Measurements from ENCODE around the gene NOL4L. TPM values are rescaled to one million over a fixed set of nuclear protein-coding genes. Genes with fewer than 3 reads are reported as not detected.

Gene NOL4L
- total RNA-seq, 1 experiment from 2014 or later, result 31.7 TPM

DNA sequence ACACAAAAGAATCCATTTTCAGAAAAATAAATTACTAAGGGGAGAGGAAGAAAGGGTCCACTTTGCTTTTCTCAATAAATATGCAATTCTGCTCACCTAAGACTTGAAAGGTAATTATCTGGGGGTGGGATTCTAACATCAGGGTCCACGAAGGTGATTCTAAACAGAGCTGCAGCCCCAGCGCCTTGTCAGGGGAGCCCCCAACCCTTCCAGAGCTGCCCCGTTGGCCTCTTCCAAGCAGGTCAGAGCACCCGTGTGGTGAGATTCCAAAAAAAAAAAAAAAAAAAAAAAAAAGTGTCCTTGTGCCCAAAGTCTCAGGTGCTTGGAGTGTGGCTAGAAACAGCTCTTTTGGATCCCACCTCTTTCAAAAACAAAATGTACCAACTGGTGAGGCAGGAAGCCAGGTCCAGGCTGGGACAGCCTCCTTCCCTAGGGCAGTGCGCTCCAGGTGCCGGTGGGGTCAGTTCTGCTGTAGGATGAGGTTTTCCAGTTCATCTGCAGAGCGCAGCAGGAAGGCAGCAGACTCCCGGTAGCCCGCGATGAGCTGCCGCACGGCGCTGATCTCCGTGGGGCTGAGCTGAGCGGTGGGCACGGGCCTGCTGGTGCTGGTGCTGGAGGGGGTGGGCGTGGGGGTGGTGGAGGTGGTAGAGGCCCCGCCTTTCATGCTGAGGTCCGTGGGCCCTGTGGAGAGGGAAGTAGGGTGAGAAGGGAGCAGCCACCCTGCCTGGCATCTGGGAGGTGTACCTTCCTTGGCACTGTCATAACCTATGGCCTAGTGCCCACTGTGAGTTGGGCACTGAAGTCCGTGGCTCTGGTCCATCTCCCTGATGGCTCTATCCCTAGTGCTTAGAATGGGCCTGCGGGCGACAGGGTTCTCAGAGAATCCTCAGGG is 137.8 kb downstream of the NOL4L start:
- TF ChIP-seq, protein P1, sequence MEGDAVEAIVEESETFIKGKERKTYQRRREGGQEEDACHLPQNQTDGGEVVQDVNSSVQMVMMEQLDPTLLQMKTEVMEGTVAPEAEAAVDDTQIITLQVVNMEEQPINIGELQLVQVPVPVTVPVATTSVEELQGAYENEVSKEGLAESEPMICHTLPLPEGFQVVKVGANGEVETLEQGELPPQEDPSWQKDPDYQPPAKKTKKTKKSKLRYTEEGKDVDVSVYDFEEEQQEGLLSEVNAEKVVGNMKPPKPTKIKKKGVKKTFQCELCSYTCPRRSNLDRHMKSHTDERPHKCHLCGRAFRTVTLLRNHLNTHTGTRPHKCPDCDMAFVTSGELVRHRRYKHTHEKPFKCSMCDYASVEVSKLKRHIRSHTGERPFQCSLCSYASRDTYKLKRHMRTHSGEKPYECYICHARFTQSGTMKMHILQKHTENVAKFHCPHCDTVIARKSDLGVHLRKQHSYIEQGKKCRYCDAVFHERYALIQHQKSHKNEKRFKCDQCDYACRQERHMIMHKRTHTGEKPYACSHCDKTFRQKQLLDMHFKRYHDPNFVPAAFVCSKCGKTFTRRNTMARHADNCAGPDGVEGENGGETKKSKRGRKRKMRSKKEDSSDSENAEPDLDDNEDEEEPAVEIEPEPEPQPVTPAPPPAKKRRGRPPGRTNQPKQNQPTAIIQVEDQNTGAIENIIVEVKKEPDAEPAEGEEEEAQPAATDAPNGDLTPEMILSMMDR (conservative IDR thresholded peaks at IDR 0.05), result no peak
- H2BK15ac ChIP-seq (ENCODE audit: low read depth, low read length), result no peak overlapping the region
- Mint-ChIP-seq H3K27ac (peak overlapping the region in 1 of 3 experiments; percentile 62; a peak in 2 of 7 replicates), H3K9me3 (no peaks in the 10 kb centered on the region), H3K4me1 (peaks cover 13 to 16% of the 10 kb centered on the region in 2 experiments), H3K4me3 (no peak overlapping the region), H3K27me3 (ENCODE audit: low read depth) (no peaks in the 10 kb centered on the region), H3K36me3 (ENCODE audit: insufficient read depth in 1 of 3, low read depth in 3 of 3) (peaks cover 18 to 60% (median 46%) of the 10 kb centered on the region in 3 experiments; a peak in 6 of 7 replicates)
- no peak overlapping the region for H3K56ac ChIP-seq (ENCODE audit: insufficient read length, low read depth, low read length)
- no peaks in the 10 kb centered on the region for H3K23me2 ChIP-seq (ENCODE audit: insufficient read length, low read depth, low read length, poor library complexity, severe bottlenecking)
- no peaks in the 10 kb centered on the region for H3K79me1 ChIP-seq (ENCODE audit: insufficient read depth, low read depth, low read length, poor library complexity, severe bottlenecking)
- no peak overlapping the region for H2BK12ac ChIP-seq (ENCODE audit: insufficient read length, low read depth, low read length)
- no peak overlapping the region for H4K8ac ChIP-seq (replicated peaks; ENCODE audit: insufficient read length, low read depth, low read length)
- no peaks in the 10 kb centered on the region for H3K79me2 ChIP-seq (ENCODE audit: insufficient read depth, low read length)
- H3K23ac ChIP-seq (ENCODE audit: insufficient read length, low read depth, low read length), result no peak overlapping the region
- no peak overlapping the region for H2AK5ac ChIP-seq (ENCODE audit: insufficient read length, low read length)
- H2BK5ac ChIP-seq (ENCODE audit: insufficient read length, low read length), result no peak overlapping the region
- no peak for DNase-seq
- H3K18ac ChIP-seq (ENCODE audit: insufficient read length, low read depth, low read length), result no peak overlapping the region
- no peak overlapping the region for H3T11ph ChIP-seq (ENCODE audit: low read length)
- no peak overlapping the region for H2BK20ac ChIP-seq (ENCODE audit: low read depth, low read length, poor library complexity, severe bottlenecking)
- no peaks in the 10 kb centered on the region for H3K4me1 ChIP-seq (ENCODE audit: insufficient read depth, low read length)
- H4K5ac ChIP-seq (ENCODE audit: insufficient read length, low read depth, low read length), result no peak overlapping the region
- no peaks in the 10 kb centered on the region for H3K27me3 ChIP-seq (ENCODE audit: insufficient read depth, low read length)
- no peak overlapping the region for H2AFZ ChIP-seq (ENCODE audit: low read length)
- no CpG with 5 or more reads among the region's 22 CpGs for WGBS (ENCODE audit: extremely low coverage, insufficient read length, low lambda C conversion rate)
- no peak overlapping the region for H2BK120ac ChIP-seq (ENCODE audit: low read depth, low read length, poor library complexity, severe bottlenecking)
- no peaks in the 10 kb centered on the region for H3K9me3 ChIP-seq (ENCODE audit: control insufficient read depth, low read depth, low read length)
- H3K14ac ChIP-seq (ENCODE audit: insufficient read depth, low read length), result no peak overlapping the region
- no peaks in the 10 kb centered on the region for H4K20me1 ChIP-seq (ENCODE audit: control insufficient read depth, insufficient read depth, insufficient read length)
- H3K27ac ChIP-seq (ENCODE audit: insufficient read length, low read depth, low read length), result no peak overlapping the region
- no peak overlapping the region for H3K4ac ChIP-seq (ENCODE audit: low read depth, low read length)
- H3K4me2 ChIP-seq (ENCODE audit: insufficient read depth, insufficient read length, low read length), result no peak overlapping the region
- no peak overlapping the region for H3K9ac ChIP-seq (ENCODE audit: extremely low read depth, insufficient read length, low read length)
- no peak overlapping the region for H4K91ac ChIP-seq (ENCODE audit: insufficient read length, low read depth, low read length)
